Right lobe of liver (tissue), 6 donors: ENCODE measurements around the gene BZW1. TPM values are rescaled to one million over a fixed set of nuclear protein-coding genes. Genes with fewer than 3 reads are reported as not detected.

Experiments used
- ATAC-seq, 4 donors: fragments of 200-7000 bp; cut with Tn5 transposase; one replicate each; pipeline ENCODE4 v1.9.1; 2020; ENCODE audit warnings: mild to moderate bottlenecking in 4 of 4, moderate library complexity in 4 of 4
- DNase-seq, 3 donors: peaks; one replicate each; pipeline ENCODE4 v3.0.0-alpha.2; 2020
- H3K27ac ChIP-seq, 3 donors: fragments of 200-600 bp; one replicate each; pipeline ENCODE4 v1.8.0; 2022
- H3K27me3 ChIP-seq, 2 donors: fragments of 200-600 bp; one replicate each; pipeline ENCODE4 v1.8.0; 2022
- H3K36me3 ChIP-seq, 4 donors: fragments of 200-600 bp; sonication (generic) in 1 of 4; one replicate each; pipeline versions ENCODE4 v1.5.1 to v1.8.0; 2017 to 2022; ENCODE audit warnings: control low read depth in 1 of 4
- H3K4me1 ChIP-seq, 4 donors: fragments of 200-600 bp; sonication (generic) in 1 of 4; one replicate each; pipeline versions ENCODE4 v1.5.1 to v1.8.0; 2017 to 2022; ENCODE audit warnings: control low read depth in 1 of 4
- H3K4me3 ChIP-seq, 3 donors: fragments of 200-600 bp; one replicate each; pipeline ENCODE4 v1.8.0; 2022
- H3K9me3 ChIP-seq, 4 donors: fragments of 200-600 bp; sonication (generic) in 1 of 4; one replicate each; pipeline versions ENCODE4 v1.5.1 to v1.8.0; 2017 to 2022; ENCODE audit warnings: control low read depth in 1 of 4
- POLR2A ChIP-seq: fragments of 450-650 bp; IDR thresholded peaks from one replicate; pipeline ENCODE4 v1.6.1; 2017; ENCODE audit warnings: antibody characterized with exemption, mild to moderate bottlenecking
- WGBS: methylation state at CpG from one replicate; pipeline ENCODE4 v1.1.6; 2018; ENCODE audit warnings: low coverage, low lambda C conversion rate; ENCODE audit not compliant: insufficient coverage; ENCODE audit errors: missing lambda C conversion rate; 5-methylcytosine and 5-hydroxymethylcytosine counted together
- intact Hi-C, 2 donors: fragments of 100-400 bp; cut with DNase I; formaldehyde crosslinking; loops; one replicate each; pipeline versions ENCODE4 v1.11.2 to v1.14.1; 2022
- total RNA-seq, 6 experiments: library from RNA; depleted of rRNA in 2 of 6; stranded (reverse); fragments of >200 nt in 2 of 6; fragmentation: NEBNext Ultra II Directional in 3 of 6; extraction: Animal tissue kit (Norgen Biotek cat#: 25700) in 3 of 6; gene quantifications; one replicate each; pipeline versions ENCODE4 v1.1.0 to v1.2.4, GENCODE V29; 2016 to 2023
- TF ChIP-seq, protein P1 (sequence below), 4 donors: fragments of 200-600 bp in 3 of 4; fragments of 450-650 bp in 1 of 4; IDR thresholded peaks; one replicate each; pipeline versions ENCODE4 v1.5.1 to v1.8.0; 2016 to 2022; ENCODE audit warnings: antibody characterized with exemption in 4 of 4, mild to moderate bottlenecking in 2 of 4
- donor health status: DM: no; HTN: yes; CAD: no.
- donor health status: DM: no; HTN: no; CAD: no.
- donor health status: DM: no; HTN: no; CAD: no.
- donor health status: DM: no; HTN: yes; CAD: no.
- donor health status: DM: no; HTN: yes; CAD: no.

Gene BZW1
- total RNA-seq, 6 experiments from 2014 or later: 176 to 239 (median 210) TPM

DNA sequence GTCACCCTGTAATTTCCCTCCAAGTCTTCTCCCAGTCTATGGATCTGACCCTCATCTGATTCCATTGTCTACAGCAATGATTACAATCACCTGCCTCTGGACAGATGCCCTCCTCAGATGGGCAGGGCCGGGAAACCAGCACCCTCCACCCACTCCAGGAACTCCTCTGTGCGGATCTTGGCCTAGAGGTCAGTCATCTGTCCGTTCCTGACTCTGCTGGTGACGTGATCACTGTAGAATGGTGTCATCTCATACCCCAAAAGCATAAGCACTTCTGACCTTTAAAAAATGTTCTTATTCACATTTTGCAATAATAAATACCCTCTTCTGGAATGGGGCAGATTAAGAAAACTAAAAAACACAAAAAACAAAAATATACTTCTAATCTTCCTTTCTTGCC lies 29.5 kb upstream of the BZW1 start:
- H3K4me1 ChIP-seq: peaks cover 0 to 15% (median 0%) of the 10 kb centered on the region in 4 donors
- H3K4me3 ChIP-seq: no peak overlapping the region
- no peaks in the 10 kb centered on the region for H3K36me3 ChIP-seq
- H3K9me3 ChIP-seq: no peaks in the 10 kb centered on the region
- WGBS: 52% methylated on average over 4 of the region's 4 CpGs
- DNase-seq: no peak
- ATAC-seq: no peak
- intact Hi-C loops: no loop called here
- no peaks in the 10 kb centered on the region for H3K27me3 ChIP-seq
- no peak for TF ChIP-seq POLR2A
- TF ChIP-seq, protein P1, sequence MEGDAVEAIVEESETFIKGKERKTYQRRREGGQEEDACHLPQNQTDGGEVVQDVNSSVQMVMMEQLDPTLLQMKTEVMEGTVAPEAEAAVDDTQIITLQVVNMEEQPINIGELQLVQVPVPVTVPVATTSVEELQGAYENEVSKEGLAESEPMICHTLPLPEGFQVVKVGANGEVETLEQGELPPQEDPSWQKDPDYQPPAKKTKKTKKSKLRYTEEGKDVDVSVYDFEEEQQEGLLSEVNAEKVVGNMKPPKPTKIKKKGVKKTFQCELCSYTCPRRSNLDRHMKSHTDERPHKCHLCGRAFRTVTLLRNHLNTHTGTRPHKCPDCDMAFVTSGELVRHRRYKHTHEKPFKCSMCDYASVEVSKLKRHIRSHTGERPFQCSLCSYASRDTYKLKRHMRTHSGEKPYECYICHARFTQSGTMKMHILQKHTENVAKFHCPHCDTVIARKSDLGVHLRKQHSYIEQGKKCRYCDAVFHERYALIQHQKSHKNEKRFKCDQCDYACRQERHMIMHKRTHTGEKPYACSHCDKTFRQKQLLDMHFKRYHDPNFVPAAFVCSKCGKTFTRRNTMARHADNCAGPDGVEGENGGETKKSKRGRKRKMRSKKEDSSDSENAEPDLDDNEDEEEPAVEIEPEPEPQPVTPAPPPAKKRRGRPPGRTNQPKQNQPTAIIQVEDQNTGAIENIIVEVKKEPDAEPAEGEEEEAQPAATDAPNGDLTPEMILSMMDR (IDR thresholded peaks at IDR 0.05): no peak
- H3K27ac ChIP-seq: no peak overlapping the region

DNA sequence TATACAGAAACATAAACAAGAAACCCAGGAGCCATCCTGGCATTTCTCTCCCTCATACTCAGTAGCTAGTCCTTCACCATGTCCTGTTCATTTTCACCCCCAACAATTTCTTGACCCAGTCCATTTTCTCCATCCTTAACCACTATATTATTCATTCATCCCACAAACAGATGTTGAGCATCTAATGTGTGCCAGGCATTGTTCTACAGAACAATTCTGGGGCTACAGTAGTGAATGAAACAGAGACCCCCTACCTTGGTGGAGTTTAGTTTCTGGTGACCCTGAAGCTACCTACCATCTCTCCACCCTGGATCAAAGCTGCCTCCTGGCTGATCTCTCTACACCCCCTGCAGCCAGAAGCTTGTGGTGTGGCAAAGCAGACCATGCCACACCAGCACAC lies 27.5 kb upstream of the BZW1 start:
- intact Hi-C loops: no loop called here
- ATAC-seq (no peak), DNase-seq (no peak)
- Histone ChIP-seq H3K27ac (no peak overlapping the region), H3K27me3 (no peaks in the 10 kb centered on the region), H3K4me3 (no peak overlapping the region), H3K36me3 (no peaks in the 10 kb centered on the region), H3K4me1 (peaks cover 0 to 9% (median 0%) of the 10 kb centered on the region in 4 donors), H3K9me3 (no peaks in the 10 kb centered on the region)
- TF ChIP-seq, protein P1 (IDR thresholded peaks at IDR 0.05): no peak
- TF ChIP-seq POLR2A: no peak

DNA sequence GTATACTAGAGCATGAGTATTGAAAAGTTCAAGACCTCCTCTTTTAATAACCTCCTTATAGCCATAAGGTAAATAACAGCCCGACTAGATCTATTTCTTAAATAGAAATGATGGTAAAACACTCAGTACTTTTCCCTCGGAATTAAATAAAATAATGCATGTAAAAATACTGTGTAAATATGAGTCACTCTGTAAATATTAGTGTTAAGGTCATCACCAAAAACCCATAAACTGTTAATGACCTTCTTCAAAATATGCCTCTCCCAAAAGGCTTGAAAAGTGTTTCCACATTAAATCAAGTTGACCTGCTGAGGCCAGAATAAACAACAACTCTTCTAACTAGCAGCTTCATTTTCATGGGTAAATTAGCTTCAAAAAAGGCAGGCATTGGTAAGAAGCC lies 25.3 kb upstream of the BZW1 start:
- intact Hi-C loops: no loop called here
- Histone ChIP-seq H3K27ac (no peak overlapping the region), H3K36me3 (no peaks in the 10 kb centered on the region), H3K9me3 (no peaks in the 10 kb centered on the region), H3K4me3 (no peak overlapping the region), H3K27me3 (no peaks in the 10 kb centered on the region), H3K4me1 (peaks cover 0 to 13% (median 3%) of the 10 kb centered on the region in 4 donors)
- TF ChIP-seq, protein P1 (IDR thresholded peaks at IDR 0.05): no peak
- TF ChIP-seq POLR2A: no peak
- ATAC-seq (peak in 3 of 4 donors; percentile 25 to 62 (median 55)), DNase-seq (no peak)
- 35% methylated on average over 2 of the region's 2 CpGs for WGBS

DNA sequence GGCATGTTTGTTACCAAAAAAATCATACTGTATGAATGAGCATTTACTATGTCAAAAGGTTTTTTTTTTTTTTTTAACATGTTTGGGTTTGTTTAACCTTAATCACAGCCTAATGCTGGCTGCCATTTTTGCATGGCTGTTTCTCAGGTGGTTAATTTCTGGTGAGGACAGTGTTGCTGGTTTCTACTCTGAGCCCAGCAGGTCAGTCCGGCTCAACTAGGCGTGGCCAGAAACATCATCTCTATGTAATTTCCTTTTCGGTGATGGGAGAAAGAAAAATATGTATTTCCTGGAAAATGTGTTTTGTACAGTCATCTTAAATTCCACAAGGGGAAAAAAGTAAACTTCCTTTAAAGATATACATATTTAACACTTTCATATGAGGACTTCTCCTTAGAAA lies 24.9 kb upstream of the BZW1 start:
- ATAC-seq (peak in 1 of 4 donors; percentile 40), DNase-seq (no peak)

More for the DNA sequence above, 24.9 kb upstream of the BZW1 start:
- intact Hi-C loops: no loop called here
- Histone ChIP-seq H3K4me3 (no peak overlapping the region), H3K4me1 (peaks cover 0 to 17% (median 4%) of the 10 kb centered on the region in 4 donors), H3K36me3 (no peaks in the 10 kb centered on the region), H3K9me3 (no peaks in the 10 kb centered on the region), H3K27ac (no peak overlapping the region), H3K27me3 (no peaks in the 10 kb centered on the region)
- TF ChIP-seq, protein P1 (IDR thresholded peaks at IDR 0.05): no peak
- no peak for TF ChIP-seq POLR2A
- 61% methylated on average over 3 of the region's 3 CpGs for WGBS
